OCI-LY1 (cell line): ENCODE results near the gene STUM.

Experiments
- H2AFZ ChIP-seq: fragments of 200-600 bp; sonication (generic), shearing (Covaris generic); 2 replicates; pipeline ENCODE4 v1.6.0; 2014; ENCODE audit warnings: antibody characterized with exemption, mild to moderate bottlenecking, low read length
- H3F3A ChIP-seq: fragments of 200-600 bp; sonication (generic), shearing (Covaris generic); 2 replicates; pipeline ENCODE4 v1.6.0; 2014; ENCODE audit warnings: mild to moderate bottlenecking, antibody characterized with exemption, low read length, moderate library complexity; ENCODE audit not compliant: insufficient read depth
- H3K27ac ChIP-seq: fragments of 200-600 bp; sonication (generic); 2 replicates; pipeline ENCODE4 v1.5.1; 2014; ENCODE audit warnings: low read length, mixed run types, mild to moderate bottlenecking, low read depth; ENCODE audit not compliant: poor library complexity, severe bottlenecking
- H3K27me3 ChIP-seq: fragments of 200-600 bp; sonication (generic); 2 replicates; pipeline ENCODE4 v1.6.0; 2014; ENCODE audit warnings: antibody characterized with exemption, mild to moderate bottlenecking, low read length, moderate library complexity; ENCODE audit not compliant: insufficient read depth
- H3K36me3 ChIP-seq: fragments of 200-600 bp; sonication (generic); 2 replicates; pipeline ENCODE4 v1.6.1; 2014; ENCODE audit warnings: mild to moderate bottlenecking, antibody characterized with exemption, low read length, moderate library complexity, mixed read lengths; ENCODE audit not compliant: insufficient read depth
- H3K4me1 ChIP-seq: fragments of 200-600 bp; sonication (generic); 2 replicates; pipeline ENCODE4 v1.5.1; 2014; ENCODE audit warnings: mild to moderate bottlenecking, low read length, moderate library complexity; ENCODE audit not compliant: insufficient read depth, severe bottlenecking
- H3K4me2 ChIP-seq: fragments of 200-600 bp; sonication (generic), shearing (Covaris generic); 2 replicates; pipeline ENCODE4 v1.6.1; 2014; ENCODE audit warnings: low read length
- H3K4me3 ChIP-seq: fragments of 200-600 bp; sonication (generic); 2 replicates; pipeline ENCODE4 v1.5.1; 2014; ENCODE audit warnings: low read length, low read depth, mild to moderate bottlenecking, mixed read lengths; ENCODE audit not compliant: poor library complexity, severe bottlenecking
- H3K79me2 ChIP-seq: fragments of 200-600 bp; shearing (Covaris generic); 2 replicates; pipeline ENCODE4 v1.6.1; 2016; ENCODE audit warnings: mixed run types, low read length, mixed read lengths; ENCODE audit not compliant: insufficient read depth
- H3K9ac ChIP-seq: fragments of 200-600 bp; sonication (generic), shearing (Covaris generic); 2 replicates; pipeline ENCODE4 v1.6.1; 2014; ENCODE audit warnings: mild to moderate bottlenecking, low read length, mixed read lengths
- H3K9me2 ChIP-seq: fragments of 200-600 bp; sonication (generic), shearing (Covaris generic); 2 replicates; pipeline ENCODE4 v1.6.1; 2014; ENCODE audit warnings: low read depth, mild to moderate bottlenecking, low read length, mixed read lengths
- H3K9me3 ChIP-seq: fragments of 200-600 bp; shearing (Covaris generic); 2 replicates; pipeline ENCODE4 v1.6.1; 2014; ENCODE audit warnings: low read length, mixed read lengths
- H4K20me1 ChIP-seq: fragments of 200-600 bp; sonication (generic), shearing (Covaris generic); 2 replicates; pipeline ENCODE4 v1.6.0; 2016; ENCODE audit warnings: mild to moderate bottlenecking, low read length; ENCODE audit not compliant: insufficient read depth
- CTCF ChIP-seq: fragments of 200-600 bp; sonication (generic), shearing (Covaris generic); IDR thresholded peaks from 2 replicates; pipeline ENCODE4 v1.5.1; 2017; ENCODE audit warnings: mild to moderate bottlenecking, antibody characterized with exemption, low read length, moderate library complexity, mixed read lengths
- EZH2 ChIP-seq: fragments of 200-600 bp; sonication (generic), shearing (Covaris generic); IDR thresholded peaks from 2 replicates; pipeline ENCODE4 v1.8.0; 2017; ENCODE audit warnings: borderline replicate concordance, mixed run types, mild to moderate bottlenecking, antibody characterized with exemption, low read length, moderate library complexity, mixed read lengths

STUM gene

GRCh38 chr1:226624526-226624925 is 76.0 kb downstream of the STUM start:
- H3K79me2 ChIP-seq, result no peaks in the 10 kb centered on the region
- no peaks in the 10 kb centered on the region for H3K9me3 ChIP-seq
- no peak overlapping the region for H2AFZ ChIP-seq
- H3K9me2 ChIP-seq, result no peaks in the 10 kb centered on the region
- H3K4me2 ChIP-seq, result no peak overlapping the region
- H3K36me3 ChIP-seq, result no peaks in the 10 kb centered on the region
- no peaks in the 10 kb centered on the region for H3K27me3 ChIP-seq
- H4K20me1 ChIP-seq, result no peaks in the 10 kb centered on the region
- H3K27ac ChIP-seq, result no peak overlapping the region
- no peak for TF ChIP-seq CTCF
- TF ChIP-seq EZH2, result no peak
- H3K4me1 ChIP-seq, result peaks cover 4% of the 10 kb centered on the region
- no peak overlapping the region for H3K4me3 ChIP-seq
- no peak overlapping the region for H3K9ac ChIP-seq
- H3F3A ChIP-seq, result no peaks in the 10 kb centered on the region

- H3F3A ChIP-seq, result no peaks in the 10 kb centered on the region
- no peaks in the 10 kb centered on the region for H3K9me3 ChIP-seq
- peaks cover 4% of the 10 kb centered on the region for H3K4me1 ChIP-seq
- H3K4me3 ChIP-seq, result no peak overlapping the region
- H3K9ac ChIP-seq, result no peak overlapping the region
- no peak for TF ChIP-seq CTCF
- TF ChIP-seq EZH2, result no peak
- H3K27me3 ChIP-seq, result no peaks in the 10 kb centered on the region
- no peaks in the 10 kb centered on the region for H3K36me3 ChIP-seq
- H3K4me2 ChIP-seq, result no peak overlapping the region
- no peak overlapping the region for H2AFZ ChIP-seq
- H4K20me1 ChIP-seq, result no peaks in the 10 kb centered on the region
- H3K79me2 ChIP-seq, result no peaks in the 10 kb centered on the region
- no peak overlapping the region for H3K27ac ChIP-seq
- no peaks in the 10 kb centered on the region for H3K9me2 ChIP-seq
Measured at GRCh38 chr1:226625326-226625725, 76.8 kb downstream of the STUM start.

- H3K9me2 ChIP-seq, result no peaks in the 10 kb centered on the region
- H4K20me1 ChIP-seq, result no peaks in the 10 kb centered on the region
- H3K79me2 ChIP-seq, result no peaks in the 10 kb centered on the region
- H3K9ac ChIP-seq, result no peak overlapping the region
- H3K27me3 ChIP-seq, result no peaks in the 10 kb centered on the region
- no peak overlapping the region for H2AFZ ChIP-seq
- H3K9me3 ChIP-seq, result no peaks in the 10 kb centered on the region
- H3K36me3 ChIP-seq, result no peaks in the 10 kb centered on the region
- H3K4me3 ChIP-seq, result no peak overlapping the region
- peaks cover 4% of the 10 kb centered on the region for H3K4me1 ChIP-seq
- TF ChIP-seq EZH2 (no peak), CTCF (no peak)
- no peaks in the 10 kb centered on the region for H3F3A ChIP-seq
- H3K4me2 ChIP-seq, result peak overlapping the region; percentile 38; the same call in 1 of the 2 replicates
- H3K27ac ChIP-seq, result no peak overlapping the region
Measured at GRCh38 chr1:226625832-226626576, 77.4 kb downstream of the STUM start.
